ENCODE results near the gene ATRN.
A peak's percentile ranks its signal among the peaks of the same experiment; 100 is the strongest.
"Not testable (repeated sequence)": the region's sequence is repeated elsewhere in the genome, so short reads cannot be mapped to it uniquely, and the experiment has no call there.

The ATRN gene

DNA sequence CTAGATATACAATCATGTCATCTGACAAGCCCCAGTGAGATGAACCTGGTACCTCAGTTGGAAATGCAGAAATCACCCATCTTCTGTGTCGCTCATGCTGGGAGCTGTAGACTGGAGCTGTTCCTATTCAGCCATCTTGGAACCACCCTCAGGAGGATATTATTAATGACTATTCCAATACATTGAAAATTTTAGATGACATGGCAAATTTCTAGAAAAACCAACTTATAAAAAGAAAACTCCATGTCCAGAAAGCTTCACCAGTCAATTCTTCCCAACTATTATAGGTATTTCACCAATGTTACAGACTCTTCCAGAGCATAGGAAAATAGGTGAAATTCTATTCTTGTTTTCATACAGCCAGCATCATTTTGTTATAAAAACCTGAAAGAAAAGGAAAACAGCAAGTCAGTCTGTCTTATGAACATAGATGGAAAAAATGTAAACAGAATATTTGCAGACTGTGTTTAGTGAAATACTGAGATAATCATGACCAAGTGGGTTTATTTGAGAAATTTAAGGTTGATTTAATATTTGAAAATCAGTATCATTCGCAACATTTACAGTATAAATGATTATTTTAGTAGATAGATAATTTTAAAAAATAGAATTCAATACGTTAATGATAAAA lies 43.3 kb downstream of the ATRN start:
- TF ChIP-seq, protein P1, sequence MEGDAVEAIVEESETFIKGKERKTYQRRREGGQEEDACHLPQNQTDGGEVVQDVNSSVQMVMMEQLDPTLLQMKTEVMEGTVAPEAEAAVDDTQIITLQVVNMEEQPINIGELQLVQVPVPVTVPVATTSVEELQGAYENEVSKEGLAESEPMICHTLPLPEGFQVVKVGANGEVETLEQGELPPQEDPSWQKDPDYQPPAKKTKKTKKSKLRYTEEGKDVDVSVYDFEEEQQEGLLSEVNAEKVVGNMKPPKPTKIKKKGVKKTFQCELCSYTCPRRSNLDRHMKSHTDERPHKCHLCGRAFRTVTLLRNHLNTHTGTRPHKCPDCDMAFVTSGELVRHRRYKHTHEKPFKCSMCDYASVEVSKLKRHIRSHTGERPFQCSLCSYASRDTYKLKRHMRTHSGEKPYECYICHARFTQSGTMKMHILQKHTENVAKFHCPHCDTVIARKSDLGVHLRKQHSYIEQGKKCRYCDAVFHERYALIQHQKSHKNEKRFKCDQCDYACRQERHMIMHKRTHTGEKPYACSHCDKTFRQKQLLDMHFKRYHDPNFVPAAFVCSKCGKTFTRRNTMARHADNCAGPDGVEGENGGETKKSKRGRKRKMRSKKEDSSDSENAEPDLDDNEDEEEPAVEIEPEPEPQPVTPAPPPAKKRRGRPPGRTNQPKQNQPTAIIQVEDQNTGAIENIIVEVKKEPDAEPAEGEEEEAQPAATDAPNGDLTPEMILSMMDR (IDR thresholded peaks at IDR 0.05; ENCODE audit: low read depth, low read length) = no peak

DNA sequence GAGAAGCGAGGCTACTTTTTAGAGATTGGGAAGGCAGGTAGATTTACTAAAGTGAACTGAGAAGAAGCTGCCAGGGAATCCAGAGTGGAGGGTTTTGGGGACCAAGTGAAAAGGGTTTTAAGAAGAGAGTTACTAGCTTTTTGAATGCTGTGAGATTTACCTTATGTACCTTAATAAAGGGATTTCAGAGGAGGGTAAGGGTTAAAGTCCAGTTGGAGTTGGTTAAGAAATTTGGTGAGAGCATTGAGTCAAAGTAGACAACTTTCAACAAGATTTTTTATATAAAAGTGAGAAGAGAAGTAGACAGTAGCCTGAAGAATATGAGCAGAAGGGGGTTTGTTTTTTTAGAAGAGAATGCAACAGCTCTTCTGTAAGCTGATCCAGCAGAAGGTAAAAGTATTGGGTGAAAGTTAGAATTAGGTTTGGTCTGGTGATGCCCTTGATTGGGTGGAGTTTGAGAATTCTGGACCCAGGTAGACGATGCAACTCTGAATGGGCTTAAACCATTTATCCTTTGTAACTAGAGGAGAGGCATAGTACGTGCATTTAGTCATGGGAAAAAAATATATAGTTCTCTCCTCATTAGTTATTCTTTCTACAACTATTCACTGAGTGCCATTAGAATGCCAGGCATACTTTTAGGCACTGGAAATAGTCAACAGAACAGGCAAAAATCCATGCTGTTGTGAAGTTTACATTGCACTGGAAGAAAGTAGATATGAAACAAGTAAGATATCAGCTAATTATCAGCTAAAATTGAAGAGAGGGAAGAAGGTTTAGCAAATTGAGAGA lies 44.8 kb downstream of the ATRN start:
- no peak overlapping the region for H3K4me3 ChIP-seq (replicated peaks in 1 of 2; ENCODE audit: low read depth in 2 of 2, low read length in 2 of 2)
- DNase-seq (ENCODE audit: low read depth in 2 of 2) = no peak
- TF ChIP-seq, protein P1 (IDR thresholded peaks at IDR 0.05; ENCODE audit: low read depth, low read length) = no peak

More for the DNA sequence above, 43.3 kb downstream of the ATRN start:
- no peak for DNase-seq (ENCODE audit: low read depth in 2 of 2)
- H3K4me3 ChIP-seq (replicated peaks in 1 of 2; ENCODE audit: low read depth in 2 of 2, low read length in 2 of 2) = no peak overlapping the region

DNA sequence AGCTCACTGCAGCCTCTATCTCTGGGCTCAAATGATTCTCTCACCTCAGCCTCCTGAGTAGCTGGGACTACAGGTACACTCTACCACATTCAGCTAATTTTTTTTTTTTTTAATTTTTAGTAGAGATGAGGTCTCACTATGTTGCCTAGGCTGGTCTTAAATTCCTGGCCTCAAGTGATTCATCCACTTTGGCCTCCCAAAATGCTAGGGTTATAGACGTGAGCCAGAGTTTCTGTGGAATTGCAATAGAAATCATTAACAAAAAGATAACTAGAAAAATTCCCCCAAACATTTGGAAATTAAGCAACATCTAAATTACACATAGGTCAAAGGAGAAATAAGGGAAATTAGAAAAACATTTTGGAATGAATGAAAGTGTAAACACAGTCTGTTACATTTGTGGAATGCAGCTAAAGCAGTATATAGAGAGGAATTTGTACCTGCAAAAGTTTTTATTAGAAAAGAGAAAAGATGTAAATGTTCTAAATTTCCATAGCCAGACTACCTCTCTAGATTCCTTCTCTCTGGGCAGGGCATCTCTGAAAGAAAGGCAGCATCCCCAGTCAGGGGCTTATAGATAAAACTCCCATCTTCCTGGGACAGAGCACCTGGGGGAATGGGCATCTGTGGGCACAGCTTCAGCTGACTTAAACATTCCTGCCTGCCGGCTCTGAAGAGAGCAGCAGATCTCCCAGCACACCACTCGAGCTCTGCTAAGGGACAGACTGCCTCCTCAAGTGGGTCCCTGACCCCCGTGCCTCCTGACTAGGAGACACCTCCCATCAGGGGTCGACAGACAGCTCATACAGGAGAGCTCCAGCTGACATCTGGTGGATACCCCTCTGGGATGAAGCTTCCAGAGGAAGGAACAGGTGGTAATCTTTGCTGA lies 51.3 kb downstream of the ATRN start:
- no peak overlapping the region for H3K4me3 ChIP-seq (replicated peaks in 1 of 2; ENCODE audit: low read depth in 2 of 2, low read length in 2 of 2)
- TF ChIP-seq, protein P1 (IDR thresholded peaks at IDR 0.05; ENCODE audit: low read depth, low read length) = no peak
- DNase-seq (ENCODE audit: low read depth in 2 of 2) = no peak

DNA sequence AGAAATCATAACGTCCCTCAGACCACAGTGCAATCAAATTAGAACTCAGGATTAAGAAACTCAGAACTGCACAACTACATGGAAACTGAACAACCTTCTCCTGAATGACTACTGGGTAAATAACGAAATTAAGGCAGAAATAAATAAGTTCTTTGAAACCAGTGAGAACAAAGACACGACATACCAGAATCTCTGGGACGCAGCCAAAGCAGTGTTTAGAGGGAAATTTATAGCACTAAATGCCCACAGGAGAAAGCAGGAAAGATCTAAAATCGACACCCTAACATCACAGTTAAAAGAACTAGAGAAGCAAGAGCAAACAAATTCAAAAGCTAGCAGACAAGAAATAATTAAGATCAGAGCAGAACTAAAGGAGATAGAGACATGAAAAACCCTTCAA lies 53.9 kb downstream of the ATRN start:
- H3K4me3 ChIP-seq (replicated peaks in 1 of 2; ENCODE audit: low read depth in 2 of 2, low read length in 2 of 2); DNase-seq (ENCODE audit: low read depth in 2 of 2): not testable (repeated sequence)

DNA sequence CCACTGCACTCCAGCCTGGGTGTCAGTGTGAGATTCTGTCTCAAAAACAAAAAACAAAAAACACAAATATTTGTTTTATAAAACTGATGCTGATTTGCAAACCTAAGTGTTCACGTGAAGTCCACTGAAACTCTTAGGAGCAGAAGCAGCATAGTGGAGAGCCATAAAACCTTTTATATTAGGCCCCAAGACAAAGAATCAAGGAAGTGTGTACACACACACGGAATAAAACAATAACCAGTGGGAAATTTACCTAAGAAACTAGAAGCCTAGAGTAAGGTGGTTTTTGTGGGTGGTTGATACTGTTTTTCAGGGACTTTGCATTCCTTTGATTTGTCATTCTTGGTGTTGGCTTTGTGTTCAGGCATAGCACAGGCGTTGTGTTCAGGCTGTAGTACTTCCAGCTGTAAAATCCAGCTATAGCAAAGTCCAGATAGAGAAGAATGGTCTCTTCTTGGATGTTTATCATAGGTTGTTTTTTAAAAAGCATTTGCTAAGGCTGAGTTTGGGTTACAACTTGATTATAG lies 61.3 kb downstream of the ATRN start:
- TF ChIP-seq, protein P1 (IDR thresholded peaks at IDR 0.05; ENCODE audit: low read depth, low read length) = no peak
- no peak overlapping the region for H3K4me3 ChIP-seq (replicated peaks in 1 of 2; ENCODE audit: low read depth in 2 of 2, low read length in 2 of 2)
- DNase-seq (ENCODE audit: low read depth in 2 of 2) = no peak

DNA sequence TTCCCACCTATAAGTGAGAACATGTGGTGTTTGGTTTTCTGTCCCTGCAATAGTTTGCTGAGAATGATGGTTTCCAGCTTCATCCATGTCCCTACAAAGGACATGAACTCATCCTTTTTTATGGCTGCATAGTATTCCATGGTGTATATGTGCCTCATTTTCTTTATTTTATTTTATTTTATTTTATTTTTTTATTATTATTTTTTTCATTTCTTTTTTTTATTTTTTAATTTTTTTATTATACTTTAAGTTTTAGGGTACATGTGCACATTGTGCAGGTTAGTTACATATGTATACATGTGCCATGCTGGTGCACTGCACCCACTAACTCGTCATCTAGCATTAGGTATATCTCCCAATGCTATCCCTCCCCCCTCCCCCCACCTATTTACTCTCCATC lies 66.9 kb downstream of the ATRN start:
- DNase-seq (ENCODE audit: low read depth in 2 of 2); H3K4me3 ChIP-seq (replicated peaks in 1 of 2; ENCODE audit: low read depth in 2 of 2, low read length in 2 of 2): not testable (repeated sequence)

DNA sequence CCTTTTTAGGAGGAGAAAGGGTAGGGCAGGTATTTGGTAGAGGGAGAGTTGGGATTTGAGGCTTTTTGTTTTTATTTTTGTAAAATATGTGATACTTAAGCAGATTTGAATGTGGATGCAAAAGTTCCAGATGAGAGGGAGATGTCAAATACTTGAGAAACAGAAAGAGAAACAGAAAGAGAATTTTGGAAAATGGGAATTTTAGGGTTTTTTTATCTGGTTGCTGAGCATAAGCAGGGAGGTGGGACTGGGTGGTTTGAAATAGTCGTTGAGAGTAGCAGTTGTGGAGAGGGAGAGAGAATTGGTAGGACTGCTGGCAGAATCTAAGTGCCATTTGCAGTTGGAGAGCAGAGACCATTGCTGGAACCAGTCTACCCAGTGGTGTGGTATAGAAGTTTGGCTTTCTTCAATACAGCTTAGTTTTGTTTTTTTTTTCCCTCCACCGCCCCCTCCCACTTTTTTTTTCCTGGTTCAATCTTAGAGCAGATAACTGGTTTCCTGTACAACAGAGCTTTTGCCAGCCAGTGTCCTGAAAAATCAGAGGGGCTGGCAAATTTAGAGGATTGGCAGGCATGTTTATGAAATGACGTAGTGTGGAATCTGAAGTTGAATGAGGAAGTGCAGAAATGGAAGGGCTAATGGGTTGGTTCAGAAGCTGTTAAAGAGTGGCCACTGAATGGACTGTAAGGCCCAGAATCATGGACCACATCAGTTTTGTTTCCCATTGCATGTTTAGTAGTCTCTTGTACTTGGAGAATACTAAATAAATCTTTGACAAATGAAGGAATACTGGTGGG lies 68.7 kb downstream of the ATRN start:
- TF ChIP-seq, protein P1 (IDR thresholded peaks at IDR 0.05; ENCODE audit: low read depth, low read length) = no peak
- peak in 1 of 2 donors; percentile 54 for DNase-seq (ENCODE audit: low read depth in 2 of 2)
- H3K4me3 ChIP-seq (replicated peaks in 1 of 2; ENCODE audit: low read depth in 2 of 2, low read length in 2 of 2) = no peak overlapping the region
